Heart left ventricle (tissue), 16 donors: ENCODE data around the gene PPIF. TPM values are rescaled to one million over a fixed set of nuclear protein-coding genes. Genes with fewer than 3 reads are reported as not detected.

Source experiments
- ATAC-seq, 4 donors: fragments of 200-7000 bp; cut with Tn5 transposase; one replicate each; pipeline ENCODE4 v1.9.1; 2020 to 2022; ENCODE audit warnings: moderate library complexity in 4 of 4, mild to moderate bottlenecking in 3 of 4, moderate number of reproducible peaks in 1 of 4
- DNase-seq, 5 donors: peaks; one replicate each; pipeline ENCODE4 v3.0.0-alpha.2; 2020
- H3K27ac ChIP-seq, 12 donors: fragments of 200-600 bp; sonication (generic) in 4 of 12; one replicate each; pipeline versions ENCODE4 v1.5.0 to v1.8.0; 2016 to 2022; ENCODE audit warnings: mild to moderate bottlenecking in 2 of 12
- H3K27me3 ChIP-seq, 9 donors: fragments of 200-600 bp; sonication (generic) in 2 of 9; one replicate each; pipeline versions ENCODE4 v1.5.1 to v1.8.0; 2016 to 2022; ENCODE audit warnings: mild to moderate bottlenecking in 3 of 9
- H3K36me3 ChIP-seq, 9 donors: fragments of 200-600 bp; sonication (generic) in 2 of 9; one replicate each; pipeline versions ENCODE4 v1.5.0 to v1.8.0; 2018 to 2022; ENCODE audit warnings: mild to moderate bottlenecking in 2 of 9
- H3K4me1 ChIP-seq, 12 donors: fragments of 200-600 bp; sonication (generic) in 4 of 12; one replicate each; pipeline versions ENCODE4 v1.5.0 to v1.8.0; 2016 to 2022; ENCODE audit warnings: mild to moderate bottlenecking in 3 of 12
- H3K4me3 ChIP-seq, 12 donors: fragments of 200-600 bp; sonication (generic) in 4 of 12; one replicate each; pipeline versions ENCODE4 v1.5.0 to v1.8.0; 2017 to 2022; ENCODE audit warnings: mild to moderate bottlenecking in 9 of 12, moderate library complexity in 4 of 12
- H3K9me3 ChIP-seq, 12 donors: fragments of 200-600 bp; sonication (generic) in 4 of 12; one replicate each; pipeline versions ENCODE4 v1.5.0 to v1.8.0; 2016 to 2022; ENCODE audit warnings: mild to moderate bottlenecking in 1 of 12
- CTCF ChIP-seq, 12 donors: fragments of 200-600 bp; sonication (generic) in 4 of 12; IDR thresholded peaks; one replicate each; pipeline versions ENCODE4 v1.5.0 to v1.8.0; 2018 to 2022; ENCODE audit warnings: antibody characterized with exemption in 12 of 12, mild to moderate bottlenecking in 5 of 12
- POLR2A ChIP-seq, 2 donors: fragments of 450-650 bp; IDR thresholded peaks; one replicate each; pipeline ENCODE4 v1.6.1; 2017; ENCODE audit warnings: antibody characterized with exemption in 2 of 2, mild to moderate bottlenecking in 2 of 2, moderate library complexity in 2 of 2
- WGBS, 4 donors: extraction: QIAGEN DNeasy Blood & Tissue Kit in 2 of 4; methylation state at CpG; one replicate each; pipeline versions ENCODE4 v1.1.5 to v1.1.7; 2013 to 2018; 5-methylcytosine and 5-hydroxymethylcytosine counted together
- intact Hi-C, 10 donors: fragments of 100-400 bp; cut with DNase I; formaldehyde crosslinking; loops; one replicate each; pipeline versions ENCODE4 v1.11.1 to v1.14.2; 2022
- polyA plus RNA-seq, 2 donors: library from polyadenylated mRNA; stranded (reverse); fragments of 200-250 nt; gene quantifications; one replicate each; pipeline ENCODE4 v1.2.3, GENCODE V29; 2013
- total RNA-seq, 9 donors: library from RNA; depleted of rRNA in 2 of 9; stranded (reverse); fragments of >200 nt in 2 of 9; fragmentation: NEBNext Ultra II Directional in 3 of 9; extraction: Animal tissue kit (Norgen Biotek cat#: 25700) in 3 of 9; gene quantifications; one replicate each; pipeline versions ENCODE4 v1.1.0 to v1.2.4, GENCODE V29; 2016 to 2023
- donor health status: ischemic (EF 13 %, LVEDD 7.1; RV severe dilation, severe dysfunction).
- donor health status: healthy with polysubstance abuse.
- donor health status: DM: no; HTN: yes; CAD: no.
- donor health status: DM: no; HTN: no; CAD: no.
- donor health status: ischemic (EF 25% LVEDD 6.9; RV normal size, moderate dysfunction).
- donor health status: ischemic (EF 25% LVEDD 5.7; RV mildly dilated, moderate dysfunction).
- donor health status: healthy.
- donor health status: DM: yes; HTN: yes; CAD: no.
- donor health status: ischemic (EF 35%, LVEDD 5.7; RV mildly dilated, moderate dysfunction).
- donor health status: nonischemic (EF 11% LVEDD 7.7; RV severe dilation, severe dysfunction).
- donor health status: DM: yes; HTN: yes; CAD: no.
- donor health status: PGD.
- donor health status: ischemic (EF 29% LVEDD 5.4; RV normal size, mild dysfunction).
- donor health status: nonischemic (EF 23%, LVEDD 6.1; RV moderate dilation, normal function).

PPIF gene
- total and polyA plus RNA-seq, 11 donors, result 82.8 to 193 (median 128) TPM

- Histone ChIP-seq H3K36me3 (peaks cover 0 to 91% (median 86%) of the 10 kb centered on the region in 9 donors), H3K4me3 (no peak overlapping the region), H3K27ac (peak overlapping the region in 1 of 12 donors; percentile 57), H3K9me3 (no peaks in the 10 kb centered on the region), H3K4me1 (peaks cover 0 to 11% (median 2%) of the 10 kb centered on the region in 12 donors), H3K27me3 (no peaks in the 10 kb centered on the region)
- intact Hi-C loops, result no loop called here
- 70 to 79% (median 74%) methylated on average over 8 to 15 of the region's 15 CpGs for WGBS, 4 donors
- TF ChIP-seq CTCF (IDR thresholded peaks at IDR 0.05) (no peak), POLR2A (IDR thresholded peaks at IDR 0.05) (no peak)
- ATAC-seq (peak in 1 of 4 donors; percentile 5), DNase-seq (peak in 2 of 5 donors; percentile 21 to 56)
These were observed 35.5 kb upstream of the PPIF start for GRCh38 chr10:79311581-79312407.

GRCh38 chr10:79312601-79313187, 34.6 kb upstream of the PPIF start:
- peaks cover 0 to 19% (median 8%) of the 10 kb centered on the region in 12 donors for H3K4me1 ChIP-seq
- intact Hi-C loops, result no loop called here
- H3K27me3 ChIP-seq, result no peaks in the 10 kb centered on the region
- H3K27ac ChIP-seq, result peak overlapping the region in 1 of 12 donors; percentile 9
- H3K9me3 ChIP-seq, result no peaks in the 10 kb centered on the region
- no peak overlapping the region for H3K4me3 ChIP-seq
- ATAC-seq (no peak), DNase-seq (peak in 2 of 5 donors; percentile 18 to 21)
- TF ChIP-seq CTCF (IDR thresholded peaks at IDR 0.05) (no peak), POLR2A (IDR thresholded peaks at IDR 0.05) (no peak)
- 89 to 94% (median 92%) methylated on average over 11 to 22 of the region's 22 CpGs for WGBS, 4 donors
- H3K36me3 ChIP-seq, result peaks cover 0 to 82% (median 77%) of the 10 kb centered on the region in 9 donors

GRCh38 chr10:79313320-79313719, 33.9 kb upstream of the PPIF start:
- Histone ChIP-seq H3K4me3 (no peak overlapping the region), H3K36me3 (peaks cover 0 to 76% (median 71%) of the 10 kb centered on the region in 9 donors), H3K27ac (peak overlapping the region in 1 of 12 donors; percentile 9), H3K4me1 (peaks cover 0 to 24% (median 9%) of the 10 kb centered on the region in 12 donors), H3K9me3 (no peaks in the 10 kb centered on the region), H3K27me3 (no peaks in the 10 kb centered on the region)
- intact Hi-C loops, result no loop called here
- ATAC-seq, result no peak
- 76 to 82% (median 80%) methylated on average over 8 of the region's 8 CpGs for WGBS, 4 donors
- no peak for TF ChIP-seq CTCF (IDR thresholded peaks at IDR 0.05)
- no peak for TF ChIP-seq POLR2A (IDR thresholded peaks at IDR 0.05)
- peak in 2 of 5 donors; percentile 14 to 17 for DNase-seq

GRCh38 chr10:79313911-79314439, 33.3 kb upstream of the PPIF start:
- 80 to 89% (median 85%) methylated on average over 11 of the region's 11 CpGs for WGBS, 4 donors
- Histone ChIP-seq H3K36me3 (peaks cover 0 to 69% (median 64%) of the 10 kb centered on the region in 9 donors), H3K27me3 (no peaks in the 10 kb centered on the region), H3K4me1 (peaks cover 0 to 30% (median 9%) of the 10 kb centered on the region in 12 donors), H3K27ac (no peak overlapping the region), H3K4me3 (no peak overlapping the region), H3K9me3 (peaks cover 0 to 1% (median 0%) of the 10 kb centered on the region in 12 donors)
- intact Hi-C loops, result no loop called here
- ATAC-seq, result peak in 1 of 4 donors; percentile 2
- DNase-seq, result peak in 2 of 5 donors; percentile 23 to 25
- TF ChIP-seq POLR2A (IDR thresholded peaks at IDR 0.05) (no peak), CTCF (IDR thresholded peaks at IDR 0.05) (no peak)
